GM21526 (cell line): Measurements from ENCODE around the gene AGPAT1.
"Not testable (repeated sequence)": the region's sequence is repeated elsewhere in the genome, so short reads cannot be mapped to it uniquely, and the experiment has no call there.

Experiments used
- ATAC-seq: cut with Tn5 transposase; IDR thresholded peaks from one replicate; pipeline ENCODE4 v1.9.1; 2021; ENCODE audit warnings: moderate library complexity; ENCODE audit not compliant: unreplicated experiment, low FRiP score

The AGPAT1 gene

GRCh38 chr6:32187725-32188380 is 12.0 kb upstream of the AGPAT1 start:
- ATAC-seq, result not testable (repeated sequence)

- no peak for ATAC-seq
Measured at GRCh38 chr6:32187009-32187709, 11.3 kb upstream of the AGPAT1 start.

GRCh38 chr6:32186151-32186840 is 10.4 kb upstream of the AGPAT1 start:
- ATAC-seq, result not testable (repeated sequence)

- ATAC-seq, result not testable (repeated sequence)
Measured at GRCh38 chr6:32185681-32186131, 9.8 kb upstream of the AGPAT1 start.

- ATAC-seq, result no peak
Measured at GRCh38 chr6:32184084-32184640, 8.3 kb upstream of the AGPAT1 start, which contains the start of gene AGER. Gene AGER, minus strand, starts transcription at chr6:32184253. Its CDS starts 31 bp downstream, at chr6:32184222.

GRCh38 chr6:32183483-32184083 is 7.7 kb upstream of the AGPAT1 start:
- no peak for ATAC-seq

GRCh38 chr6:32183030-32183429 is 7.1 kb upstream of the AGPAT1 start:
- no peak for ATAC-seq

DNA sequence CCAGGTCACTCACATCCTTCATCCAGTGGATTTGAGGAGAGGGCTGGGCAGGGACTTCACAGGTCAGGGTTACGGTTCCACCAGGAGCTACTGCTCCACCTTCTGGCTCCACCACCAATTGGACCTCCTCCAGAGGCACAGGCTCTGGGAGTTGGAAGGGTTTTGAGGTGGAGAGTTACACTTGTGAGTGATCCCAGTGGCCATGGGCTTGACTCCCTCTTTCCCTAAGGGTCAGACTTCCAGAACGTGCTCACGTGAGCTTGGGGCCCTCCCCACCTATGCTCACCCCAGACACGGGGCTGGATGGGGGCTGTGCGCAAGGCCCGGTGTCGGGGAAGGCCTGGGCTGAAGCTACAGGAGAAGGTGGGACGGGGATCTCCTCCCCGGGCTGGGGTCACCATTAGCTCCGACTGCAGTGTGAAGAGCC is 6.7 kb upstream of the AGPAT1 start:
- no peak for ATAC-seq

GRCh38 chr6:32181915-32182529 is 6.1 kb upstream of the AGPAT1 start:
- ATAC-seq, result no peak

DNA sequence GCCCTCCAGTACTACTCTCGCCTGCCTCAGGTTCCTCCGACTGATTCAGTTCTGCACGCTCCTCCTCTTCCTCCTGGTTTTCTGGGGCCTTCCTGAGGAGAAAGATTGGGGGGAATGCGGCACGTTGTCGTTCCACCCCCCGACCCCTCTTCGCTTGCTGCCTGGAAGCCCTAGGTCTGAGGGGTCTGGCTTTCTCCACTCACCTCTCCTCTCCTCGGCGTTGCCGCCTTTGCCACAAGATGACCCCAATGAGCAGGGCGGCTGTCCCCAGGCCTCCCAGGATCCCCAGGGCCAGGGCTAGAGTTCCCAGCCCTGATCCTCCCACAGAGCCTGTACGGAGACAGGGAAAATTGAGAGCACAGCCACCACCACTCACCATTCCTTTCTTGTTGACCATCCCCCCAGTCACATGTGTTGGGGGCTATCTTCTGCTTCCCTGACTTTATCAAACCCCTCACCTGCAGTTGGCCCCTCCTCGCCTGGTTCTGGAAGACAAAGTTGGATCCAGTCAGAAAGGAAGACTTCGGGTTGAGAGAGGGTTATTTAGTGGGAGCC is 5.3 kb upstream of the AGPAT1 start:
- ATAC-seq, result no peak

- ATAC-seq, result no peak
Measured at GRCh38 chr6:32179766-32180405, 4.0 kb upstream of the AGPAT1 start.

DNA sequence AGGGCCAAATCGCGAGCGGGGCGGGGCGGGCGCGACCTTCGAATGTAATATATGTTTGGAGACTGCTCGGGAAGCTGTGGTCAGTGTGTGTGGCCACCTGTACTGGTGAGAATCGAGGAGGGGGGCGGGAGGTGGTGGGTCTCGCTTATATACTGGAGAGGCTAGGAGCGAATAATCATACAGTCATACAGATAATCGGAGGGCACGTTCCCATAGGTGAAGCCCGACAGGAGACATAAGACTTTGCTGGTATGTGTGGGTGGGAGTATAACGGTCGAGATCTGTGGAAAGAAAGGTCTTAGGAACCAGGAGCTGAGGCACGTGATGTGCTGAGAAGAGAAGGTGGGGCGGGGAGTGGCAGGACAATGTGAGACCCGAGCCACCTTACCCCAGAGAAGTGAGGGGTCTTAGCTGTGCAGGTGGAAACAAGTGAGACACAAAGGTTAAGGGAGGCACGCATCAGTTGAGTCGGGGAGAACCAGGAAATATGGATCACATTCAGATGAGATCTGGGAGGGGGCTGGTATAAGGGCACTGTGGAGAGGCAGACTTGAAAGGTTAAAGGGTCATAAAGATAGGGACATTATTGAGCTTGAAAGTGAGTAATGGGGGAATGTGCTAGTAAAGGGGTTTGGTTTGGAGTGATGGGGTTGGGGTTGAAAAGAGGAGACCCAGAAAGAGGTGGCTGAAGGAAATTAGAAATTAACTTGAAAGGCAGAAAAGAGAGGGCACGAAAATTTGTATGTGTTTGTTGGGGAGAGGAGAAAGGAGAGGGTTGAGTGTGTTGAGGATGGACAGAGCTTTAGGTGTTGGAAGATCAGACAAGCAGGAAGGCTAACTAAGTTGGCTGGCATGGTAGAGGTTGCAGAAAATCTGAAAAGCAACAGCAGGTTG is 2.9 kb upstream of the AGPAT1 start:
- ATAC-seq, result no peak

- ATAC-seq, result peak; percentile 72
Measured at GRCh38 chr6:32177788-32178546, 2.1 kb upstream of the AGPAT1 start, which contains the start of gene RNF5. Gene RNF5, plus strand, starts transcription at chr6:32178405. Its CDS starts 107 bp downstream, at chr6:32178512.

DNA sequence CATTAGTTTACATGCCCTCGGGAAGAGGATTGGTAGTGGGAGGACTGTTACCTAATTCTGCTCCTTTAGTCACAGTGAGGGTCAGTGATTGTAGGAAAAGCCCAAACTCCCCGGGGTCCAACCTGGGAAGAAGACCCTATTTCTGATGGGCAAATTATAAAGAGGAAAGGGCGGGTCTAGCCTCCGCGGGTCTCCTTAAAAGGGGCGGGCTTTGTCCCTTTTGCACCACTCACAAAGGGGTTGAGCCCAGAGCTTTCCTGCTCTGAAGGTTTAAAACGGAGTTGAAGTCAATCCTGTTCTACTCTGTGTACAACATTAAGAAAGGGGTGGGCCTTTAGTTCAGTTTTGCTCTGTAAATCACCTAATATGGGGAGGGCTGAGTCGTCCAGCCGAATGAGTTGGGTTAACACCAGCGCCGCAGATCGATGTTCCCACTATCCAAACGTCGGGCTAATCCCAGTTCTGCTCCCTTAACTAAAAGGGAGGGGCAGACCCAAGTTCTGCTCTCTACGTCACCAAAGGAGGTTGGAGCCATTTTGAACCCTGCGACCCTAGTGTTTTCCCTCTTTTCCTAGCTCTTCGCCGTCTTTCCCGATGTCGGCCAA is 1.4 kb upstream of the AGPAT1 start:
- no peak for ATAC-seq

DNA sequence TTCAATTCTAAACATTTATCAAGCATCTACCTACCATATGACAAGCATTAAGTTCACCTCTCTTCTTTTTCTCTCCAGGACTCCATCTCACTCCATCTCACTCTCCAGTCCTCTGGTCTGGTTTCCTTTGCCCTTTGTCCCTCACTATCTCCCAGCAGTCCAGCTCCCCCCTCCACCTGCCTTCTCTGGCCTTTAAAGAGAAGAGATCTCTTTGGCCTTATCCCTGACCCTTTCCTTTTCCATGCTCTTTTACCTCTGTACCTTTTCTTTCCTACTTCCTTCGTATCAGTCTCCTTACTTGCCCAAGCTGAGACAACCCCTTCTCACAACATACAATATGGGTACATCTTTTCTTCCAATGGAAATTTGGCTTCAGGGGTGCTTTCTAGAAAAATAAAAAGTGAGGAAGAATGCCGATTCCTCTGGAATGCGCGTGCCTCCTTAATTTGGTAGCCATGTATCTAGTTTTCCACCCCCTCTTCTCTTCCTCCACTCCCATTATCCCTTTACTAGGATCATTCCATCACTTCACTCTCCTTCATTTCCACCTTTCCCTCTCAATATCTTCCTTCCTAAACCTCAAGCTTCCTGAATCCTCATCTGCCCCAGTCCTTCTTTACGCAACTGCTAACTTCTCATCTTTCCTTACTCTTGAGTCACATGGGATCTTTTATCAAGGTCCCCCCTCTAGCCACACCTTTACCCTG is 745 bp upstream of the AGPAT1 start:
- ATAC-seq, result no peak

GRCh38 chr6:32175322-32175710 is 568 bp downstream of the AGPAT1 start:
- no peak for ATAC-seq

- no peak for ATAC-seq
Measured at GRCh38 chr6:32174416-32174815, 1.5 kb downstream of the AGPAT1 start.
